Gastroesophageal sphincter (tissue), 4 donors: ENCODE results near the gene AAR2. TPM values are rescaled to one million over a fixed set of nuclear protein-coding genes. Genes with fewer than 3 reads are reported as not detected.

Experiments
- ATAC-seq: fragments of 150-250 bp; one replicate; pipeline ENCODE4 v1.9.1; 2016; ENCODE audit warnings: mild to moderate bottlenecking, moderate library complexity
- H3K27ac ChIP-seq, 4 donors: fragments of 200-600 bp; sonication (generic) in 3 of 4; 1 replicate in 3 of 4; 2 replicates in 1 of 4; pipeline ENCODE4 v1.5.1; 2016 to 2019
- H3K27me3 ChIP-seq: fragments of 200-600 bp; sonication (generic); one replicate; pipeline ENCODE4 v1.5.1; 2019
- H3K36me3 ChIP-seq, 2 donors: fragments of 200-600 bp; sonication (generic); one replicate each; pipeline ENCODE4 v1.5.1; 2019; ENCODE audit warnings: control low read depth in 1 of 2
- H3K4me1 ChIP-seq, 3 donors: fragments of 200-600 bp; sonication (generic); 1 replicate in 2 of 3; 2 replicates in 1 of 3; pipeline ENCODE4 v1.5.1; 2016 to 2019; ENCODE audit warnings: control low read depth in 2 of 3
- H3K4me3 ChIP-seq, 2 donors: fragments of 200-600 bp; sonication (generic); one replicate each; pipeline ENCODE4 v1.5.1; 2019; ENCODE audit warnings: mild to moderate bottlenecking in 1 of 2, moderate library complexity in 1 of 2
- H3K9me3 ChIP-seq, 3 donors: fragments of 200-600 bp; sonication (generic); one replicate each; pipeline ENCODE4 v1.5.1; 2017 to 2019; ENCODE audit warnings: control low read depth in 2 of 3
- EP300 ChIP-seq: sonication (generic); formaldehyde crosslinking; IDR thresholded peaks from one replicate; pipeline ENCODE4 v1.6.1; 2017; ENCODE audit warnings: antibody characterized with exemption, mild to moderate bottlenecking
- POLR2A ChIP-seq, 2 donors: fragments of 450-650 bp; IDR thresholded peaks; one replicate each; pipeline ENCODE4 v1.6.1; 2017; ENCODE audit warnings: antibody characterized with exemption in 2 of 2, mild to moderate bottlenecking in 2 of 2, moderate library complexity in 1 of 2
- POLR2AphosphoS5 ChIP-seq: sonication (generic); formaldehyde crosslinking; IDR thresholded peaks from one replicate; pipeline ENCODE4 v1.6.1; 2017; ENCODE audit warnings: antibody characterized with exemption
- WGBS, 2 donors: methylation state at CpG; one replicate each; pipeline ENCODE4 v1.1.5; 2018; ENCODE audit warnings: low coverage in 1 of 2; 5-methylcytosine and 5-hydroxymethylcytosine counted together
- total RNA-seq, 4 donors: library from RNA; depleted of rRNA; stranded (reverse); fragments of >200 nt; gene quantifications; one replicate each; pipeline ENCODE4 v1.1.0, GENCODE V29; 2016
- TF ChIP-seq, protein P1 (sequence below), 4 experiments: fragments of 200-600 bp in 2 of 4; fragments of 450-650 bp in 2 of 4; sonication (generic) in 1 of 4; IDR thresholded peaks; one replicate each; pipeline ENCODE4 v1.5.1; 2017 to 2019; ENCODE audit warnings: antibody characterized with exemption in 4 of 4, mild to moderate bottlenecking in 2 of 4, moderate library complexity in 2 of 4

Gene AAR2
- total RNA-seq, 4 donors from 2014 or later = 37.4 to 48.5 (median 38.9) TPM

DNA sequence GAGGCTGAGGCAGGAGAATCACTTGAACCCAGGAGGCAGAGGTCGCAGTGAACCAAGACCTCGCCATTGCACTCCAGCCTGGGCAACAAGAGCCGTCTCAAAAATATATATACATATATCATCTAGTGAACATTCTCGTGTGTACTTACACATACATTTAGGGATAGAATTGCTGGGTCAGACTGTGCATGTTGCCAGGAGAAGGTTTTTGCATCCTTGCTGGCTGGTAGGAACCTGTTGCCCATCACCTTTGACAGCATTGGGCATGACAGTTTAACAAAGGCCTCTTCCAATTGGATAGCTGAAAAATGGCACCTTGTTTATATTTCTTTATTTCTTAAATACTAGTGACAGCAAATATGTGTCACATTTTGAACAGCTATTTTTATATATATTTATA lies 5.4 kb downstream of the AAR2 start:
- H3K27me3 ChIP-seq = no peaks in the 10 kb centered on the region
- H3K4me1 ChIP-seq = peaks cover 4 to 40% (median 19%) of the 10 kb centered on the region in 3 donors
- no peaks in the 10 kb centered on the region for H3K9me3 ChIP-seq
- 77 to 85% methylated on average over 4 of the region's 4 CpGs for WGBS, 2 donors
- peaks cover 5 to 77% of the 10 kb centered on the region in 2 donors for H3K36me3 ChIP-seq
- TF ChIP-seq POLR2AphosphoS5 (no peak), POLR2A (IDR thresholded peaks at IDR 0.05) (no peak)
- no peak overlapping the region for H3K27ac ChIP-seq
- ATAC-seq = no peak
- no peak overlapping the region for H3K4me3 ChIP-seq

DNA sequence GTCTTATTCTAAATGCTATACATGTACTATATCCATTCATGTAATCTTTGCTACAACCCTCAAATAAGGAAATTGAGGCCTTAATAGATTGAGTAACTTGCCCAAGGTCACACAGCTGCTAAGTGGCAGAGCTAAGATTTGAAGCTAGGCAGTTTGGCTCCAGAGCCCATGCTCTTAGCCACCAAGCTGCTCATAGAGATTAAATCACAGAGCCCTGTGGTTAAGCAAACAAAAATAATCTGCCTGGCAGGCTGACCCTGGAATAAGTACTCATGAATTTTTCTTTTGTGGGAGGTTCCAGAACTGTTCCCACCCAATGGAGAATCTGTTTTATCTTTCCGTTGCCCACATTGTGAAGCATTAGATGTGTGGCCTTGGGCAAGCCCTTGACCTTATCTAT lies 7.4 kb downstream of the AAR2 start:
- Histone ChIP-seq H3K4me1 (peaks cover 0 to 20% (median 5%) of the 10 kb centered on the region in 3 donors), H3K4me3 (no peak overlapping the region), H3K9me3 (no peaks in the 10 kb centered on the region), H3K27ac (no peak overlapping the region), H3K36me3 (peaks cover 5 to 98% of the 10 kb centered on the region in 2 donors), H3K27me3 (no peaks in the 10 kb centered on the region)
- no peak for ATAC-seq
- 43 to 78% methylated on average over 1 of the region's 1 CpG for WGBS, 2 donors
- no peak for TF ChIP-seq EP300
- TF ChIP-seq POLR2A (IDR thresholded peaks at IDR 0.05) = no peak
- TF ChIP-seq, protein P1, sequence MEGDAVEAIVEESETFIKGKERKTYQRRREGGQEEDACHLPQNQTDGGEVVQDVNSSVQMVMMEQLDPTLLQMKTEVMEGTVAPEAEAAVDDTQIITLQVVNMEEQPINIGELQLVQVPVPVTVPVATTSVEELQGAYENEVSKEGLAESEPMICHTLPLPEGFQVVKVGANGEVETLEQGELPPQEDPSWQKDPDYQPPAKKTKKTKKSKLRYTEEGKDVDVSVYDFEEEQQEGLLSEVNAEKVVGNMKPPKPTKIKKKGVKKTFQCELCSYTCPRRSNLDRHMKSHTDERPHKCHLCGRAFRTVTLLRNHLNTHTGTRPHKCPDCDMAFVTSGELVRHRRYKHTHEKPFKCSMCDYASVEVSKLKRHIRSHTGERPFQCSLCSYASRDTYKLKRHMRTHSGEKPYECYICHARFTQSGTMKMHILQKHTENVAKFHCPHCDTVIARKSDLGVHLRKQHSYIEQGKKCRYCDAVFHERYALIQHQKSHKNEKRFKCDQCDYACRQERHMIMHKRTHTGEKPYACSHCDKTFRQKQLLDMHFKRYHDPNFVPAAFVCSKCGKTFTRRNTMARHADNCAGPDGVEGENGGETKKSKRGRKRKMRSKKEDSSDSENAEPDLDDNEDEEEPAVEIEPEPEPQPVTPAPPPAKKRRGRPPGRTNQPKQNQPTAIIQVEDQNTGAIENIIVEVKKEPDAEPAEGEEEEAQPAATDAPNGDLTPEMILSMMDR (IDR thresholded peaks at IDR 0.05) = no peak
- no peak for TF ChIP-seq POLR2AphosphoS5

DNA sequence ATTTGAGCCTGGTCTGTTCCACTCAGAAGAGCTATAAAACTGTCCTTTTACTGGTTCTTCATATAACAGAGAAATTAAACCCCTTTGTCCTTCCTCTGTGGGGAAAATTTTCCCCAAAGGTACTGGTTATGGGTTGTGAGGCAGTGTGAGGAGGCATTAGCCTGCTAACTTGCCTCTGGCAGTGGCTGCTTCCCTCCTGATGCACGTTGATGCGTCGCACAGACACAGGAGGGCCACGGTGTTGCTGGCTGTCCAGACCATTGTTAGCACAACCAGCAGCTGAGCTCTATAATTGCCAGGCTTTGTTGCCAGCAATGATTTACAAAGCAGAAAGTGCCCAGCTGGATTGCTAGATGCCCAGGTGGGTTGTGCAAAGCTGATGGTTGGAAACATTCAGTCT lies 10.1 kb downstream of the AAR2 start:
- H3K9me3 ChIP-seq = no peaks in the 10 kb centered on the region
- ATAC-seq = no peak
- H3K36me3 ChIP-seq = peaks cover 5 to 99% of the 10 kb centered on the region in 2 donors
- no peak overlapping the region for H3K4me3 ChIP-seq
- WGBS, 2 donors = no CpG with 5 or more reads among the region's 4 CpGs
- no peak for TF ChIP-seq POLR2AphosphoS5
- no peak for TF ChIP-seq POLR2A (IDR thresholded peaks at IDR 0.05)
- TF ChIP-seq EP300 = no peak
- TF ChIP-seq, protein P1 (IDR thresholded peaks at IDR 0.05) = no peak
- H3K27ac ChIP-seq = no peak overlapping the region
- no peaks in the 10 kb centered on the region for H3K27me3 ChIP-seq
- H3K4me1 ChIP-seq = peaks cover 0 to 7% (median 0%) of the 10 kb centered on the region in 3 donors

DNA sequence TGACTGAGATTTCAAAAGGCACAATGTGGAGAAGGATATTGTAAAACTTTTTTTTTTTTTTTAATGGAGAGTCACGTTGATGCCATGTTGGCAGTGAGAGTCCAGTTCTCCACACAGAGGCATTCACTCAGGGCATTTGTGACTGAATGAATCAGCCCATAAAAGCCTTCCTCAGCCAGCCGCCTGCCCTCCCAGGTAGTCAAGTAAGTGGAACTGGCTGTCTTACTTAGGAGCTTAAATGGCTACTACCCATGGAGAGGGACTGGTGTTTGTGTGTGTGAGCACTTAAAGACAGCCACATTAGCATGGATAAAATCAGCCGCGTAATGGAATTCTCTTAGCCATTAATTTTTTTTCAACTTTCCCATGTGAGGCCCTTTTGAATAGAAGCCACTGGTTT lies 12.6 kb downstream of the AAR2 start:
- 59 to 71% methylated on average over 3 to 4 of the region's 4 CpGs for WGBS, 2 donors
- Histone ChIP-seq H3K27ac (no peak overlapping the region), H3K36me3 (peaks cover 5 to 99% of the 10 kb centered on the region in 2 donors), H3K4me3 (no peak overlapping the region), H3K9me3 (no peaks in the 10 kb centered on the region), H3K27me3 (no peaks in the 10 kb centered on the region), H3K4me1 (peaks cover 0 to 8% (median 0%) of the 10 kb centered on the region in 3 donors)
- ATAC-seq = no peak
- no peak for TF ChIP-seq POLR2A (IDR thresholded peaks at IDR 0.05)
- no peak for TF ChIP-seq EP300
- TF ChIP-seq, protein P1 (IDR thresholded peaks at IDR 0.05) = no peak
- no peak for TF ChIP-seq POLR2AphosphoS5

DNA sequence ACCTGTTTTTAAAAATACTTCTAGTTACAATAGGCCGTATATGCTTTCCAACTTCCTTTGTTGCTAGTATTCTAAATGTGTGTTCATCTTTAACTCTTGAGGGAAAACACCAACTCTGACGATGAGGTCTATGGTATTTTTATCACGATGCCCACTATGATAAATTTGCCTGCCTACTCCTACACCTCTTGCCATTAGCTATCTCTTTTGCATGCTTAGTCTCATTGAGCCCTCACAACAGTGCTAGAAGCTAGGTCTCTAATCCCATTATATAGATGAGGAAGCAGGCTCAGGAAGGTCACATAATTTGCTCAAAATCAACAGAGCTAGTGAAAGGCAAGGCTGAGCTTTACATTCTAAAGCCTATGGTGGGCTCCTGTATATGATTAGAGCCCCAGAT lies 13.2 kb downstream of the AAR2 start:
- 64 to 71% methylated on average over 3 of the region's 3 CpGs for WGBS, 2 donors
- Histone ChIP-seq H3K27ac (no peak overlapping the region), H3K27me3 (no peaks in the 10 kb centered on the region), H3K4me1 (peaks cover 0 to 8% (median 0%) of the 10 kb centered on the region in 3 donors), H3K36me3 (peaks cover 5 to 98% of the 10 kb centered on the region in 2 donors), H3K4me3 (no peak overlapping the region), H3K9me3 (no peaks in the 10 kb centered on the region)
- no peak for ATAC-seq
- TF ChIP-seq, protein P1 (IDR thresholded peaks at IDR 0.05) = no peak
- TF ChIP-seq POLR2AphosphoS5 (no peak), POLR2A (IDR thresholded peaks at IDR 0.05) (no peak), EP300 (no peak)
